Superior temporal gyrus (tissue), 1 donor: ENCODE measurements around the gene SDCCAG8.
A peak's percentile ranks its signal among the peaks of the same experiment; 100 is the strongest.
"Not testable (repeated sequence)": the region's sequence is repeated elsewhere in the genome, so short reads cannot be mapped to it uniquely, and the experiment has no call there.

Source experiments
- DNase-seq: peaks from one replicate; pipeline ENCODE4 v3.0.0-alpha.2; 2016; ENCODE audit errors: extremely low spot score

The SDCCAG8 gene

DNA sequence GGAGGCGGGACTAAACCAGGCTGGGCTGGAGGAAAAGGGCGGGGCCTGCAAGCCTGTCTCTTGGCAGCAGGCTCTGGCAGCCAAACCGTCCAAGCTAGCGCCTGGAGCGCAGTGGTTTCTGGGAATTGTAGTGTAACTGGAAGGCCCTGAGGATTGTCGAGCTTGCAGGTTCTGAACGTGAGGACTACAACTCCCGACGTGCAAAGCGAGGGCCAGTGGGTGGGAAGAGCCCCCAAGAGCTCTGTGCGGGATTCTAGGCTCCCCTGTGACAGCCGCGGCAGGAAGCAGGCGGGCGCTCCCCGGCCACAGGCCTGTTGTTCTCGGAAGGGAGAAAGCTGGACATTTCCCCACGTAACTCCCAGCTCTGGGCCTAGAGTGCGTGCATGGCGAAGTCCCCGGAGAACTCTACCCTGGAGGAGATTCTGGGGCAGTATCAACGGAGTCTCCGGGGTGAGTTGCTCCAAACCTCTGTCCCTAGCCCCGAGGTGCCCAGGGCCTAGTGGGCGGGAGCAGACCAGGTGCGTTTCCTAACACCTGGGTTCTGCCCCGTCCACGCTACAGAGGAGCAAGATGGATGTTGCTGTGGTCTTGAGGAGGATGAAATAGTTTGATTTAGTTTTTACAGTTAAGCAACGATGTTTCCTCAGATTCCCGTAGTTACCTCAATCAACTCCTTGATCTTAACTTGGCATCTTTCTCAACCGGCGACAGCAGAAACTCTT lies at the start of gene SDCCAG8:
SDCCAG8 (plus strand) TSS at position 251 of the 722 bp plus-strand sequence; CDS start at position 384, 133 bp downstream.
- DNase-seq, result peak; percentile 100

DNA sequence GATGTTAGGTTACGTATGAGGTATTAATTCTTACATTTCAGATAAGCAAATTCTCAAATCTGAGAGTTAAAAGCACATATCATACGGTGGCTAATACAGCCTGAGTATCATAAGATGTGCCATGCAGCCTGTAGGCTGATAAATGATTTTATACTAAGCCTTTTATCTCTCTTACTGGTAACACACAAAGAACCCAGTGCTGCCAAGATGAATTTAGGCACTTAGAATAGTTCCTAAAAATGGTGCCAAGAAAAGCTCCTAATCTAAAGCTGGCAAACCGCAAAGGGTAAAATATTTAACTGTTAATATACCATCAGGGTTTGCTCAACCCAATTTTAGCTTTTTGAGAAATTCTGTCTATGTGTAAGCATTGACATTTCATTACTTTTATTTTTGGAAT lies 43.9 kb upstream of the SDCCAG8 start:
- not testable (repeated sequence) for DNase-seq

DNA sequence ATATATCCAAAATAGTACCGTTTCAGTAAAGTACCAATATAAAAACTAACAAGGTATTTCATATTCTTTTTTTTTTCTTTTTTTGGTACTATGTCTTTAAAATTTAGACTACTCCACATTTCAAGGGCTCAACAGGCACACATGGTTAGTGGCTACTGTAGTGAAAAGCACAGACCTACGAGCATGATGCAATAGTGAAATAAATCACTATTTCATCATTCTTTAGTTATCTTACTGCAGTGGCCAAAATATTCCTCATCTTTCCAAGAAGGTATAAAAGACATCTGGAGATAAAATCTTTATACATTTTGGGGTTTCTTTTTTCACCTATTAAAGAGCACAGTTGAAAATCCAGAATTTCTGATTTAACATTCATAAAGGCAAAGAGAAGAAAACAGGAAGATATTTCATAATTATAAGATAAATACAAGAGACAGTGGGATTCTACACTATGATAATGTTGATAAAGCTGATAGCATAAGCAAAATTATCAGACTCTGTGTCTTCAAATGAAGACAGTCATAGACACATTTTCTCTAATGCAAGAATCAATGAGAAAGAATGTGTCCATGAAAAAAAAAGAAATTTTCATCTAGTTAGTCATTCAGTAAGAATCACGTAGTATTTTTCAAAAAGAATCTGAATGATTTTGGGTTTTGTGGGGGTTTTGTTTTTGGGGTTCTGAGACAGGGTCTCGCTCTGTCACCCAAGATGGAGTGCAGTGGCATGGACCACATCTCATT lies 42.6 kb upstream of the SDCCAG8 start:
- DNase-seq, result no peak

DNA sequence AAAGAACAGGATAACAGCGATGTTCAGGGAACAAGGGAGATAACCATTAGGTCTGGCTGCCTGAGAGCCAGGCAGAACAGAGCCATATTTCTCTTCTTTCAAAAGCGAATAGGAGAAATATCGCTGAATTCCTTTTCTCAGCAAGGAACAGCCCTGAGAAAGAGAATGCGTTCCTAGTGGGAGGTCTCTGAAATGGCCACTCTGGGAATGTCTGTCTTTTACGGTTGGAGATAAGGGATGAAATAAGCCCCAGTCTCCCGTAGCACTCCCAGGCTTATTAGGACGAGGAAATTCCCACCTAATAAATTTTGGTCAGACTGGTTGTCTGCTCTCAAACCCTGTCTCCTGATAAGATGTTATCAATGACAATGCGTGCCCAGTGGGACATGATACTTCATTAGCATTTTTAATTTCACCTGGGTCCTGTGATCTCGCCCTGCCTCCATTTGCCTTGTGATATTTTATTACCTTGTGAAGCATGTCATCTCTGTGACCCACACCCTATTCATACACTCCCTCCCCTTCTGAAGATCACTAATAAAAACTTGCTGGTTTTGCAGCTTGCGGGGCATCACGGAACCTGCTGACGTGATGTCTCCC lies 40.5 kb upstream of the SDCCAG8 start:
- not testable (repeated sequence) for DNase-seq

DNA sequence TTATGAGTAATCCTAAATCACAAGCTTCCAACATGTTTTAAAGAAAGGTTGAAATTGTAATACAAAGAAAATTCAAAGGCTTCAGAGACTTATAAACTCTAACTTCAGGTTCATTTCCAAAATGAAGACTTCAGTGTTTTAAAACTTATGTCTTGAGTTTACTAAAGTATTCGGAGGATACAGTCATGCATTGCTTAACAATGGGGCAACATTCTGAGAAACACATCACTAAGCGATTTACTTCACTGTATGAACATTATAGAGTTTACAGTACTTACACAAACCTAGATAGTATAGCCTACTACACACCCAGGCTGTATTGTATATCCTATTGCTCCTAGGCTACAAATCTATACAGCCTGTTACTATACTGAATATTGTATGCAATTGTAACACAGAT lies 39.1 kb upstream of the SDCCAG8 start:
- no peak for DNase-seq

DNA sequence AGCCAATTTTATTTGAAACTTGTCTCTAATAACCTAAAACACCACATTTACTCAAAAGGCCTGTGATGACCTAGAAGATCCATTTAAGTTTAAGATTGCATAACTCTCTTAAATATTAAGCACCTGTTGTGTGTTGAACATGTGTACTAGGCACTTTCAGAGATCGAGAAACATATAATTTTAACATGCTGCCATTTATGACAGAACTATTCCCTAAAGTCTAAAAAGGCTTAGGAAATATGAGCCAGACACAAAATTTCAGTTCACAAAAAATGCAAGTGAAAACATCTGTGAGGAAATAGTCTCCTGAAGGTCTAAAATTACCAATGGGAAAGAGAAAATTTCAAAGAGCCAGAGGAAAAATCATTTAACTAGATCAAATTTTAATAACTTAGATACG lies 38.5 kb upstream of the SDCCAG8 start:
- DNase-seq, result no peak

DNA sequence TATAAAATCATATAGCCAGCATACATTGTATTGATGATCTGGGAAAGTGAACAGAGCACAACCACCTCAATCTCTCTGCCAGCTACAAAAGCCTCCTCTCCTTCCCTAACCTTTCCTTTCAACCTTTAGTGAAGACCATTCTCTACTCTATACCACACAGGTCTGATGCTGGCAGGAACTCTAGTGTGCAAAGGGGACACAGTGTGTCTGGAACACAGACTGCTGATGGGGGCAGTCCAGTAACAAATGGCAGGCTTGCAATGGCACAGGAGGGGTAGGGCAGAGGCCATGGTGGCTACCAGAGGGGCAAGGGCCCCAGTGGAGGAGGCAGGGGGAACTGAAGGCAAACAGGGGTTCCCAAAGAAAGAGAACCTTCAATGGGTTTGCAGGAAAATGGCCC lies 37.8 kb upstream of the SDCCAG8 start:
- DNase-seq, result no peak

DNA sequence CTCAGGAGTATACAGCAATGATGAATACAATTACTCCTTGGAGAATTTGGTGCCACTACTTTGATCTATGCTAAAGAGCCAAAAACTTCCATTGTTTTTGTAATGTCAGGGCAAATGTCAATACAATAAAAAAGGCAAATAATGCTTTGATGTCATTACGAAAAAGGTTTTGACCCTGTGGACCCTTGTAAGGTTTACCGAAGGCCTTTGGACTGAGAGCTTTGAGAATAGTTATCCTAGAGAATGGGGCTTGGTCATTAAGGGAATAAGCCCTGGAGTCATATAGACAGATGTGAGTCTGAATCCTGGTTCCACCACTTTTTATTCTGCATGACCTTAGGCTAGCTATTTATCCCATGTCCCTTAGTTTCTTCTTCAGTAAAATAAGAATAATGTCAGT lies 28.2 kb upstream of the SDCCAG8 start:
- no peak for DNase-seq

DNA sequence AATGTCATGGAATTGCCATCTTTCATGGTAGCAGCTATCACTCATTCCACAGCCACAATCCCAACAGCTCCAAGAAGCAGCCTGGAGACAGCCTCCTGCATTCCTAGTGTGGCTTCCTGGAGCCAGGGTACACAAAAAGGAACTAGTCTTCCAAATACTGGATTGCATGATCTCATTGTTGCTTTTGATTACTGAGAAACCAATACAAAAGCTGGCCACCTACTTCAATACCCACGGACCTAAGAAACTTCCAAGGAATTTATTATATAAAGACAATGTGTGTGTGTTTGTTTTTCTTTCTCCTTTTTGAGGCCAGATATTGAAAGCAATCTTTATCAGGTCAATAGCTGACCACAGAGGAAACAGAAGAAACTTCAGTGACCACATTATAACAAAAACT lies 26.3 kb upstream of the SDCCAG8 start:
- DNase-seq, result no peak

DNA sequence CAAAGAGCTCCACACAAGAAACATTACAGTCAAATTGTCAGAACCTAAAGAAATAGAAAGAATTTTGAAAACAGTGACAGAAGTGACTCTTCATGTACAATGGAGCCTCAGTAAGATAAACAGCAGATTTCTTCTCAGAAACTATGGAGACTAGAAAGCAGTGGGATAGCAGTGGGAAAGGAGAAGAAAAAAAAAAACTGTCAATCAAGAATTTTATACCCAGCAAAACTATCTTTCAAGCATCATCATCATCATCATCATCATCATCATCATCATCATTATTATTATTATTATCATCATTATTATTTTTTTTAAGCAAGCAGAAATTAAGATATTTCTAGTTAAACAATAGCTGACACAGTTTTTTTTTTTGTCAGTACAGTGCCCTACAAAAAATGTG lies 24.9 kb upstream of the SDCCAG8 start:
- DNase-seq, result no peak

DNA sequence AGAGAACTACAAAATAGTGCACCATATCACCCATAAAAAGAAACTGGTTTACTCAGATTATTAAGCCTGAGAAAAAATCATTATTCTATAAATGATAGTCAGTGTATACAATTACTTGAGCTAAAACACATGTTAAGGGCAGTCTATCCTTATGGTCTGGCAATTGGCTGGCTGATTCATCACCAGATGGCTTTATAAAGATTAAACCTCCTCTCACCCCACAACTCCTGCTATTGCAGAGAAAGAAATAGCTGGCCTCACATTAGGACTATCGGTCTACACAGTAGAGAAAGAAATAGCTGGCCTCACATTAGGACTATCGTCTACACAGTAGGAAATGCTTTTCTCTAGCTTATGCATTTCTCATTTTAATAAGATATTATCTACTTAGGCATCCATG lies 21.9 kb upstream of the SDCCAG8 start:
- no peak for DNase-seq

DNA sequence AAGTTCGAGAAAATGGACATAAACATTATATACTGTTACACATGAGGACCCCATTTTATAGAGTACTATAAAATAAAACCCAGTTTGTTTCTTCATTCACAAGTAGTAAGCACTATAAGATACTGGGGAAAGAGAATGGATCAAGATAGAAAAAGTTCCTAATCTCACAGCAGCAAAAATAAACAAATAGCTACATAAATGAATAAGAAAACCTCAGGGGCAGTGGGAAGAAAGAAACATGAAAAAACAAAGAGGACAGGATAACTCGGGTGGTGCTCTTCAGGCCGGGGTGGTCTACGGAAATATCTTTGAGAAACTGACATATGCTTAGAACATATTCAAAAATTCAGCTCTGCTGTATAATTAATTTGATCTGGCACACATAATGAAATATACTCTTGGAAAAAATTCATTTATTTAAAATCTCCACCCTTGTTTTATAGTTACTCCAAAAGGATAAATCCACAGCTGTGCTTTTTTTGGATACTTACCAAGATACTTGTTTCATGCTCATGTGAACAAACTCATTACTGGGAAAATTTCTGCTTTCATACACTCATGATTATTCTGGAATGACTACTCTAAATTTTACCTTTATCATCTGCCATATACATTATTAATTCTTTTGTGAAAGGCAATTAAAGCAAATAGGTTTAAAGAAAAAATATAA lies 20.7 kb upstream of the SDCCAG8 start:
- DNase-seq, result peak; percentile 41

DNA sequence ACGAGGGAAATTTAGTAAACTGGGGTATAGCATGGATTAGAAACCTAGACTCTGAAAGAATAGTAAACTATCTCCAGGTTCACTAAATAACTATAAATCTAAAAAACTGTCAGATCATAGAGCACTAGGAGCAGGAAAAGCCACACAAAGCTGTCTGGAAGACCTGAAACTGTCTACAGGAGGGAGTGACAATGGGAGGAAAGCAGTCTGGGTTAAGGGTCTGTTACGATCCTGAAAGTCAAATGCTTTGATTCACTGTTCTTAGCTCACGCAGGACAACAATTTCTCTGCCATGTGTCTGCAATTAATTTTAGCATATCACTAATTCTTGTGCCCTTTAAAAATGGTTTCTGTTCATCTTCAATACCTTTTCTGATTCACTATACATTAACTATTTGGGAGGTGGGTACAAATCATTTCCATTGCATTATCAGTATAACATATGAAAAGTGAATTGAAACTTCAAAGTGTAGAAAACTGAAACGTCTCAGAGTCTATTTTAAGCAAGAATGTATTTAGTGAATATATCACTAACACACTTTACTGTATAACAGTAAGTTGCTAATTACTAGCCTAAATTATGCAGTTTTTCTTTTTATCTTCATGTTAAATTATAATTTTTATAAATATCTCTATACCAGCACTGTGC lies 19.1 kb upstream of the SDCCAG8 start:
- DNase-seq, result no peak

DNA sequence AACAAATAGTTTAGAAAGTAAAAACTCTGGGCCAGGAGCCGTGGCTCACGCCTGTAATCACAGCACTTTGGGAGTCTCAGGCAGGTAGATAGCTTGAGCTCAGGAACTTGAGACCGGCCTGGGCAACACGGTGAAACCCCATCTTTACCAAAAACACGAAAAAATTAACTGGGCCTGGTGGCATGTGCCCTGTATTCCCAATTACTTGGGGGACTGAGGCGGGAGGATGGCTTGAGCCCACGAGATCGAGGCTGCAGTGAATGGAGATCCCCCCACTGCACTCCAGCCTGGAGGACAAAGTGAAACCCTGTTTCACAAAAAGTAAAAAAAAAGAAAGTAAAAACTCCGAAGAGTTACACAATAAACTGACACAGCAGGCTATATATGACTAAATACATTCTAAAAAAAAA lies 11.4 kb upstream of the SDCCAG8 start:
- no peak for DNase-seq

DNA sequence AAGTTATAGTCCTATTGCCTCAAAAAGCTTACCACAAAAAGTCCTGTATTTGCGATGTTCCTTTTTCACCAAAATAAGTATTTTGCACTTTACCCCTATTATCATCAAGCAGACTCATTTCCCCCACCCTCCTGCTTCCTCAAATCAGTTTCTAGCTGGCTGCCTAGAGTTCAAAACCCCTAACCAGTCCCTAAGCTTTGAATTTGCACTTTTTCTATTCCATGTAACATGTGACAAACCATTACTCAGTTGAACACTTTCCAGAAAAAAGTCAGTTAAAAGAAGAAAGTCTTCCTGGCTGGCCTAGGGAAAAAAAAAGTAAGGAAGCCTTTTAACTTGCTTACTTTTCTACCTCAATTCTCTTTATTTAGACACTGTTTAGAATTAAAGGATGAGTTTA lies 8.9 kb upstream of the SDCCAG8 start:
- no peak for DNase-seq

DNA sequence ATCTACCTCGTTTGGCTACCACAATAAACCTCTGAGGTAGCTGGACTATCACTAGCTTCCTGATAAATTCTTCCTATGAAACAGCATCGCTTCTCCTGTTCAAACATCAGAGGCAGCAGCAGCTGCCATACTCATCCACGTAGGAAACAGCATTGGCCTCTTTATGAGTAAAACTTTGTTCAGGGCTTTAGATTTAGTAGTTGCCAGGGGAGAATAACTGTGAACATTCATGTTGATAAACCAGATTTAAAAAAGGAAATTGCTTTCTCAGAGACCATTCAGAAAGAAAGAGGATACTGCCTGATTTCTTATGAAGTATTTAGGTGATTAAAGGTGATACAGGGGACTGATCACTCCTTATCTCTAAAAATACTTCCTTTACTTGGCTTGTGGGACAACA lies 7.9 kb upstream of the SDCCAG8 start:
- DNase-seq, result no peak

DNA sequence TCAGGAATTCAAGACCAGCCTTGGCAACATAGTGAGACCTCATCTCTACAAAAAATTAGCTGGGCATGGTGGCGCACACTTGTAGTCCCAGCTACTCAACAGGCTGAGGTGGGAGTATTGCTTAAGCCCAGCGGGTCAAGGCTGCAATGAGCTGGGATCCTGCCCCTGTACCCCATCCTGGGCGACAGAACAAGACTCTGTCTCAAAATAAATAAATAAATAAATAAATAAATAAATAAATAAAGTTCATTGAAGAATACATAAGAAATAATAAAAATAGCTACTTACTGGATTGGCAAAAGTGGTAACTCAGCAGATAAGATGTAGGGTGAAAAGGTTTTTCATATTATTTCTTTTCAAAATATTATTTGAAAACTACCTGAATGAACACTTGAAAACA lies 6.6 kb upstream of the SDCCAG8 start:
- DNase-seq, result no peak

DNA sequence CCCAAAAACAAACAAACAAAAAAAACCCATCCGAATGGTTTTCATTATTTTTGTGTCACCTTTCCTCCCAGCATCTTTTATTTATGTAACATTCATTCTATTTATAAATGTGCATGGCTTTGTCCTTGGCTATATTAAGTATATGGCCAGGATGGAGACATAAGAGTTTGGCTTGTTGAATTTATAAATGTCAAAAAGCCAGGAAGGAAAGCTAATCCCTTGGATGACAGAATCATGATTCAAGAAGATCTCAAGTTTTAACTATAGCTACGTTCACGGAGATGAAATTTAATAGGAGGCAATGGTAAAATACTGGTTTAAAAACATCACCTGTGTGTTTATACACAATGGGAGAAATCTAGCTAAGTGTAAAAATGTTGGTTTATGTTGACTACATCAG lies 5.7 kb upstream of the SDCCAG8 start:
- DNase-seq, result no peak

DNA sequence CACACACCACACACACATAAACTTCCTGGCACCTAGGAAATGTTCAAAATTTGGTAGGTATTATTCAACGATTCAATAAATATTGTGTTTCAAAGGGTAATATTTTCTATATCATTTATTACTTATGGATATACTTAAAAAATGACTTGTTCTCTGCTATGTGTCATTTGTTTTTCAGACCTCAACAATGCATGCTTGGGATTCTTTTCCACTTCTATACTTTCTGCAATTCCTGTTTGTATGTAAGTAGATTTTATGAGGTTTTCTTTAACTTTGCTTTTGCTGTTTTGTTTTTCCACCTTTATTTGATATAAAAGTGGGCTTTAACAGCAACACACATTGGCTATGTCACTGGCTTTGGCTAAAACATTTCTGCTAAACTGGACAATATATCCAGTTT lies 4.3 kb upstream of the SDCCAG8 start:
- peak; percentile 46 for DNase-seq

DNA sequence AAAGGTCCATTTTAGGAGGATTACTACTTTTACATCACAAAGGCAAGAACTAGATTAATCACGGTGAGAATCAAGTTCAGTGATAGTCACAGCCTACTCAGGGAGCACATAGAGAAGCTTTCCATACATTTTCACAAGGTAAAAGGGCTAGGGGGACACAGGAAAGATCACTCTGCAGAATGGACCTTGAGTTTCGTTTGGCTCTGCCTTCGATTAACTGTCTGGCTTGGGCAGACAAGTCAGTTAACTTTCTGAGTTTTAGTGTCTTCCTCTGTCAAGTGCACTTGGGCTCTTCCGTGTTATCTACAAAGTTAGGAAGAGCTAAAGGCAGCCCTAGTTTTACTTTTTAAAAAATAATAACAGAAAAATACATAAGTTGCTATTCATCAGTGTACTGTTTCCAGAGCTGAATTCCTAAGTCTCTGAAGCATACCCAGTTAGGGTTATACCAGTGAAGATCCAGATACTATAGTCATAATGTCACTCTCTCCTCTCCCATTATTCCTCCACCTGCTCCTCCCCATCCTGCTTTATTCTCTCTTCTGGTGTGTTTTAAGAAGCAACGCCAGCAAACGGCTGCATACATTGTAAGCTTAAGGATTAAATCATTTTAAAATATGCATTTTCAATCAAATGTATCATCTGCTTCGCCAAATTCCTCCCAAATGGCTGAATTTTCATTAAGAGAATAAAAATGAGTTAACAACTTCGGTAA lies 2.5 kb upstream of the SDCCAG8 start:
- DNase-seq, result peak; percentile 55

DNA sequence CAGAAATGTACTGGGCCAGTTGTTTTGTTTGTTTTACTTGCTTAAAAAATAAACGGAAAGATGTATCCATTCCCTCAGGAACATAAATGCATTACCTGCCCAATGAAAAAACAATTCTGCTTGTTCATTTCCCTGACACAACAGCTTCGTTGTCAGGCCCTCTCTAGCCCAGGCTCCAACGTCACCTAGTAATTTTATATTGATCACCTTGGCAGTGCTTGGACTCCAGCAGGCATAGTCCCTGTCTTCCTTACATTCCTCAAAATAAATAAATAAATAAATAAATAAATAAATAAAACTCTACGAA lies 2.0 kb upstream of the SDCCAG8 start:
- no peak for DNase-seq
